Omental fat pad (tissue), 4 donors: Measurements from ENCODE around the gene AJUBA. TPM values are rescaled to one million over a fixed set of nuclear protein-coding genes. Genes with fewer than 3 reads are reported as not detected.

ENCODE experiments used
- ATAC-seq: fragments of 150-250 bp; one replicate; pipeline ENCODE4 v1.9.1; 2016; ENCODE audit warnings: mild to moderate bottlenecking, moderate library complexity; ENCODE audit not compliant: low FRiP score
- DNase-seq: peaks from one replicate; pipeline ENCODE4 v3.0.0-alpha.2; 2019; ENCODE audit warnings: low spot score
- CTCF ChIP-seq, 3 donors: fragments of 450-650 bp; IDR thresholded peaks; one replicate each; pipeline ENCODE4 v1.5.1; 2016 to 2017; ENCODE audit warnings: antibody characterized with exemption in 3 of 3, mild to moderate bottlenecking in 3 of 3, moderate library complexity in 2 of 3
- total RNA-seq, 4 donors: library from RNA; depleted of rRNA; stranded (reverse); fragments of >200 nt; gene quantifications; one replicate each; pipeline ENCODE4 v1.1.0, GENCODE V29; 2016

Gene AJUBA
- 10 to 100 TPM in 2 of 4 donors, 1 to 10 TPM in 2; 4.0 to 13.4 (median 9.9) TPM for total RNA-seq

- TF ChIP-seq CTCF (IDR thresholded peaks at IDR 0.05) = no peak
- ATAC-seq (peak; percentile 70), DNase-seq (peak; percentile 63)
Observed at GRCh38 chr14:22982477-22983245, at the start of gene AJUBA. Gene AJUBA (minus strand): TSS chr14:22982551. CDS start chr14:22982266, 285 bp downstream.

GRCh38 chr14:23030936-23031335 is 48.6 kb upstream of the AJUBA start:
- ATAC-seq (no peak), DNase-seq (no peak)
- no peak for TF ChIP-seq CTCF (IDR thresholded peaks at IDR 0.05)

GRCh38 chr14:23028799-23029198 is 46.4 kb upstream of the AJUBA start:
- ATAC-seq = no peak
- no peak for TF ChIP-seq CTCF (IDR thresholded peaks at IDR 0.05)
- no peak for DNase-seq

GRCh38 chr14:23025151-23025814 is 42.9 kb upstream of the AJUBA start:
- TF ChIP-seq CTCF (IDR thresholded peaks at IDR 0.05) = no peak
- no peak for ATAC-seq
- DNase-seq = no peak

GRCh38 chr14:23024612-23025075 is 42.3 kb upstream of the AJUBA start:
- ATAC-seq (no peak), DNase-seq (no peak)
- no peak for TF ChIP-seq CTCF (IDR thresholded peaks at IDR 0.05)

- ATAC-seq (no peak), DNase-seq (no peak)
- TF ChIP-seq CTCF (IDR thresholded peaks at IDR 0.05) = no peak
Observed at GRCh38 chr14:23023795-23024152, 41.4 kb upstream of the AJUBA start.
